Measurements from ENCODE around the gene HIGD2A. TPM values are rescaled to one million over a fixed set of nuclear protein-coding genes. Genes with fewer than 3 reads are reported as not detected.
A peak's percentile ranks its signal among the peaks of the same experiment; 100 is the strongest.

Gene HIGD2A
- total and polyA plus RNA-seq, 10 of the 15 experiments (the other 5 are each of a cell fraction or from before 2014, with no cell fraction given): 152 to 348 (median 194) TPM

DNA sequence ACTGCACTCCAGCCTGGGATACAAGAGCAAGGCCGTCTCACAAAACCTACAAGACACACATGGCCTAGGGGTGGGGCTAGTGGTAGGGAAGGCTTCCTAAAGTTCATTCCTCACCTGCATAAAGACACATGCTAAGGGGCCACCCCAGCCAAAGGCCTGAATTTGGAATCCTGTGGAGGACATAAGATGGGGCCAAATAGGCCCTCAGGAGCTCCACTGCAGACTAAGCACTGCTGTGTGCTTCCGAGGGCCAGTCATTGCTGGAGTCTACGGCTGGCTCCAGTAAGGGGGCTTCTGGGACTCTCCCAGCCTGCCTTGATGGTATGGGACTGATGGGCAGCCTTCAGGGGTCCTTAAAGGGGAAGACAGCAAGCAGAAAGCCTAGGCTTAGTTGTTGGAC is 5.8 kb upstream of the HIGD2A start:
- no peak for ATAC-seq
- H3K36me3 ChIP-seq (ENCODE audit: control insufficient read depth in 2 of 2, insufficient read depth in 2 of 2, low read length in 1 of 2): peaks cover 21 to 25% of the 10 kb centered on the region in 2 experiments
- intact Hi-C loops (cut with micrococcal nuclease; ENCODE audit: unreplicated experiment): loop anchor here (10.0 kb wide), 1 partner anchor 152 kb away; the partner anchor contains the start of gene RNF44

More for the DNA sequence above, 5.8 kb upstream of the HIGD2A start:
- ChIA-PET RAD21 (ENCODE audit: unreplicated experiment) (no interaction called here), POLR2A (no interaction called here), CTCF (no interaction called here), SMC1A (ENCODE audit: uncharacterized antibody, unreplicated experiment) (no interaction called here)
- peaks cover 28% of the 10 kb centered on the region for H3K79me2 ChIP-seq (ENCODE audit: control insufficient read depth, insufficient read depth, low read length)
- TF ChIP-seq KLF5 (IDR thresholded peaks at IDR 0.05; ENCODE audit: partially characterized antibody): no peak
- peak; percentile 17; the same call in 1 of the 2 replicates for TF ChIP-seq SMAD5 (IDR thresholded peaks at IDR 0.05; ENCODE audit: low read depth)
- TF ChIP-seq RFX5 (IDR thresholded peaks at IDR 0.05; ENCODE audit: low read depth, low read length): no peak
- no peak for TF ChIP-seq TCF3 (IDR thresholded peaks at IDR 0.05; ENCODE audit: borderline replicate concordance, insufficient read depth, low read depth, low read length)
- 0 out of 2 replicates have a peak, but pooled peaks have one; percentile 5 for TF ChIP-seq PML (IDR thresholded peaks at IDR 0.05; ENCODE audit: low read length)
- TF ChIP-seq POU2F2 (IDR thresholded peaks at IDR 0.05; ENCODE audit: borderline replicate concordance, low read depth, low read length): no peak
- TF ChIP-seq MEF2A (IDR thresholded peaks at IDR 0.05; ENCODE audit: insufficient read depth, low read depth, low read length): no peak
- TF ChIP-seq, protein P1, sequence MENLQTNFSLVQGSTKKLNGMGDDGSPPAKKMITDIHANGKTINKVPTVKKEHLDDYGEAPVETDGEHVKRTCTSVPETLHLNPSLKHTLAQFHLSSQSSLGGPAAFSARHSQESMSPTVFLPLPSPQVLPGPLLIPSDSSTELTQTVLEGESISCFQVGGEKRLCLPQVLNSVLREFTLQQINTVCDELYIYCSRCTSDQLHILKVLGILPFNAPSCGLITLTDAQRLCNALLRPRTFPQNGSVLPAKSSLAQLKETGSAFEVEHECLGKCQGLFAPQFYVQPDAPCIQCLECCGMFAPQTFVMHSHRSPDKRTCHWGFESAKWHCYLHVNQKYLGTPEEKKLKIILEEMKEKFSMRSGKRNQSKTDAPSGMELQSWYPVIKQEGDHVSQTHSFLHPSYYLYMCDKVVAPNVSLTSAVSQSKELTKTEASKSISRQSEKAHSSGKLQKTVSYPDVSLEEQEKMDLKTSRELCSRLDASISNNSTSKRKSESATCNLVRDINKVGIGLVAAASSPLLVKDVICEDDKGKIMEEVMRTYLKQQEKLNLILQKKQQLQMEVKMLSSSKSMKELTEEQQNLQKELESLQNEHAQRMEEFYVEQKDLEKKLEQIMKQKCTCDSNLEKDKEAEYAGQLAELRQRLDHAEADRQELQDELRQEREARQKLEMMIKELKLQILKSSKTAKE (IDR thresholded peaks at IDR 0.05; ENCODE audit: low read depth, poor library complexity, severe bottlenecking): no peak
- TF ChIP-seq, protein P2, sequence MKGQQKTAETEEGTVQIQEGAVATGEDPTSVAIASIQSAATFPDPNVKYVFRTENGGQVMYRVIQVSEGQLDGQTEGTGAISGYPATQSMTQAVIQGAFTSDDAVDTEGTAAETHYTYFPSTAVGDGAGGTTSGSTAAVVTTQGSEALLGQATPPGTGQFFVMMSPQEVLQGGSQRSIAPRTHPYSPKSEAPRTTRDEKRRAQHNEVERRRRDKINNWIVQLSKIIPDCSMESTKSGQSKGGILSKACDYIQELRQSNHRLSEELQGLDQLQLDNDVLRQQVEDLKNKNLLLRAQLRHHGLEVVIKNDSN (IDR thresholded peaks at IDR 0.05; ENCODE audit: borderline replicate concordance, extremely low read length, insufficient read depth, low read depth, low read length): no peak
- TF ChIP-seq RAD21 (IDR thresholded peaks at IDR 0.05; ENCODE audit: insufficient read depth, low read depth, low read length): no peak
- TF ChIP-seq, protein P3, sequence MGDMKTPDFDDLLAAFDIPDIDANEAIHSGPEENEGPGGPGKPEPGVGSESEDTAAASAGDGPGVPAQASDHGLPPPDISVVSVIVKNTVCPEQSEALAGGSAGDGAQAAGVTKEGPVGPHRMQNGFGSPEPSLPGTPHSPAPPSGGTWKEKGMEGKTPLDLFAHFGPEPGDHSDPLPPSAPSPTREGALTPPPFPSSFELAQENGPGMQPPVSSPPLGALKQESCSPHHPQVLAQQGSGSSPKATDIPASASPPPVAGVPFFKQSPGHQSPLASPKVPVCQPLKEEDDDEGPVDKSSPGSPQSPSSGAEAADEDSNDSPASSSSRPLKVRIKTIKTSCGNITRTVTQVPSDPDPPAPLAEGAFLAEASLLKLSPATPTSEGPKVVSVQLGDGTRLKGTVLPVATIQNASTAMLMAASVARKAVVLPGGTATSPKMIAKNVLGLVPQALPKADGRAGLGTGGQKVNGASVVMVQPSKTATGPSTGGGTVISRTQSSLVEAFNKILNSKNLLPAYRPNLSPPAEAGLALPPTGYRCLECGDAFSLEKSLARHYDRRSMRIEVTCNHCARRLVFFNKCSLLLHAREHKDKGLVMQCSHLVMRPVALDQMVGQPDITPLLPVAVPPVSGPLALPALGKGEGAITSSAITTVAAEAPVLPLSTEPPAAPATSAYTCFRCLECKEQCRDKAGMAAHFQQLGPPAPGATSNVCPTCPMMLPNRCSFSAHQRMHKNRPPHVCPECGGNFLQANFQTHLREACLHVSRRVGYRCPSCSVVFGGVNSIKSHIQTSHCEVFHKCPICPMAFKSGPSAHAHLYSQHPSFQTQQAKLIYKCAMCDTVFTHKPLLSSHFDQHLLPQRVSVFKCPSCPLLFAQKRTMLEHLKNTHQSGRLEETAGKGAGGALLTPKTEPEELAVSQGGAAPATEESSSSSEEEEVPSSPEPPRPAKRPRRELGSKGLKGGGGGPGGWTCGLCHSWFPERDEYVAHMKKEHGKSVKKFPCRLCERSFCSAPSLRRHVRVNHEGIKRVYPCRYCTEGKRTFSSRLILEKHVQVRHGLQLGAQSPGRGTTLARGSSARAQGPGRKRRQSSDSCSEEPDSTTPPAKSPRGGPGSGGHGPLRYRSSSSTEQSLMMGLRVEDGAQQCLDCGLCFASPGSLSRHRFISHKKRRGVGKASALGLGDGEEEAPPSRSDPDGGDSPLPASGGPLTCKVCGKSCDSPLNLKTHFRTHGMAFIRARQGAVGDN (IDR thresholded peaks at IDR 0.05): no peak
- DNase-seq (ENCODE audit: low read depth, low spot score): no peak
- no TSS peak for BruUV-seq (replicated peaks)
- no peak overlapping the region for H3K27ac ChIP-seq (ENCODE audit: control insufficient read depth, insufficient read depth)
- H3K4me3 ChIP-seq: no peak overlapping the region
- H2AFZ ChIP-seq (ENCODE audit: control insufficient read depth, low read depth, low read length): no peak overlapping the region
- no peaks in the 10 kb centered on the region for H3K27me3 ChIP-seq (replicated peaks in 1 of 2; ENCODE audit: control insufficient read depth in 2 of 2, insufficient read depth in 2 of 2, low read length in 1 of 2)
- in situ Hi-C loops (cut with MboI): no loop called here
- H3K9ac ChIP-seq (ENCODE audit: control insufficient read depth, insufficient read depth, low read length): no peak overlapping the region
- WGBS (ENCODE audit: insufficient coverage, insufficient replicate concordance, low lambda C conversion rate, missing lambda C conversion rate): 98% methylated on average over 3 of the region's 3 CpGs
- H4K20me1 ChIP-seq (ENCODE audit: control insufficient read depth, insufficient read depth): peaks cover 3% of the 10 kb centered on the region; the same call in 1 of the 2 replicates
- H3K9me3 ChIP-seq (replicated peaks; ENCODE audit: control insufficient read depth, insufficient read depth, low read length): no peaks in the 10 kb centered on the region; the same call in 2 of the 3 replicates
- H3K4me2 ChIP-seq (ENCODE audit: control insufficient read depth, insufficient read depth): no peak overlapping the region
- peaks cover 6% of the 10 kb centered on the region for H3K4me1 ChIP-seq (ENCODE audit: control insufficient read depth, insufficient read depth, low read length)
- no peak for FAIRE-seq
